Gastroesophageal sphincter (tissue), 3 donors: ENCODE results near the gene FOXF1.

Source experiments
- POLR2A ChIP-seq, 2 donors: fragments of 450-650 bp; IDR thresholded peaks; one replicate each; pipeline ENCODE4 v1.6.1; 2017; ENCODE audit warnings: antibody characterized with exemption in 2 of 2, mild to moderate bottlenecking in 2 of 2, moderate library complexity in 1 of 2
- POLR2AphosphoS5 ChIP-seq: sonication (generic); formaldehyde crosslinking; IDR thresholded peaks from one replicate; pipeline ENCODE4 v1.6.1; 2017; ENCODE audit warnings: antibody characterized with exemption
- TF ChIP-seq, protein P1 (sequence below), 4 experiments: fragments of 200-600 bp in 2 of 4; fragments of 450-650 bp in 2 of 4; sonication (generic) in 1 of 4; IDR thresholded peaks; one replicate each; pipeline ENCODE4 v1.5.1; 2017 to 2019; ENCODE audit warnings: antibody characterized with exemption in 4 of 4, mild to moderate bottlenecking in 2 of 4, moderate library complexity in 2 of 4

DNA sequence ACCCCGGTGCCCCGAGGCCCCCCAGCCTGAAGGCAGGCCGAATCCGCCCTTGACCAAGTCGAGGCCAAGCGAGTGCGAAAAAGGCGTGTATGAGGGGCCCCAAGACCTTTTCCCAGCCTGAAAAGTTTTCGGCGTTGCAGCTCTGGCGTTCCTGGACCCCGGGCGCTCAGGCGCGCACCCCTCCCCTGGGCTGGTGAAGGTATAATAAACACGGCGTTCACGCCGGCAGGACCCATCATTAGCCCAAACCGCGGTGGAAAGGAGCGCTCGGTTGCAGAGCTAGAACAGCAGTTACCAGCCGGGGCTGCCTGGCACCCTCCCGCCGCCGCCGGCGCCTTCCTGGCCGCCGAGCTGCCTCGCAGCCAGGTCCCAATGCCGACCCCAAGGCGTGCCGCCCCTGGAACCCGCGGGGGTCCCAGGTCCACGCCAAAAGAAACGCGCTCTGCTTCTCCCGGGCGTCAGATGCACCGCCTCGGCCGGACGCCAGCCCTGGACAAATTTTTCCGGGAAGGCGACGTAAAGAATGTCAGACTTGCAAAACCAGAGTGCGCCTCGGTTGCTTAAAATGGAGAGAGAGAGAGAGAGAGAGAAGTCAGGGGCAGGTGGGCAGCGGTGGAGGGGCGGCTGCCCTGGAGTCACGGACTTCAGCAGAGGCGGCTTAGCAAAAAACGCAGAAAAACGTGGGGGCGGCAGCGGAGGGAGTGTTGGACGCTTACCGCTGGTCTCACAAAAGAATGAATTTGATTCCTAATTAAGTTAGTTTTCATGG, 11.5 kb upstream of the FOXF1 start:
- TF ChIP-seq, protein P1, sequence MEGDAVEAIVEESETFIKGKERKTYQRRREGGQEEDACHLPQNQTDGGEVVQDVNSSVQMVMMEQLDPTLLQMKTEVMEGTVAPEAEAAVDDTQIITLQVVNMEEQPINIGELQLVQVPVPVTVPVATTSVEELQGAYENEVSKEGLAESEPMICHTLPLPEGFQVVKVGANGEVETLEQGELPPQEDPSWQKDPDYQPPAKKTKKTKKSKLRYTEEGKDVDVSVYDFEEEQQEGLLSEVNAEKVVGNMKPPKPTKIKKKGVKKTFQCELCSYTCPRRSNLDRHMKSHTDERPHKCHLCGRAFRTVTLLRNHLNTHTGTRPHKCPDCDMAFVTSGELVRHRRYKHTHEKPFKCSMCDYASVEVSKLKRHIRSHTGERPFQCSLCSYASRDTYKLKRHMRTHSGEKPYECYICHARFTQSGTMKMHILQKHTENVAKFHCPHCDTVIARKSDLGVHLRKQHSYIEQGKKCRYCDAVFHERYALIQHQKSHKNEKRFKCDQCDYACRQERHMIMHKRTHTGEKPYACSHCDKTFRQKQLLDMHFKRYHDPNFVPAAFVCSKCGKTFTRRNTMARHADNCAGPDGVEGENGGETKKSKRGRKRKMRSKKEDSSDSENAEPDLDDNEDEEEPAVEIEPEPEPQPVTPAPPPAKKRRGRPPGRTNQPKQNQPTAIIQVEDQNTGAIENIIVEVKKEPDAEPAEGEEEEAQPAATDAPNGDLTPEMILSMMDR (IDR thresholded peaks at IDR 0.05) = no peak
- TF ChIP-seq POLR2AphosphoS5 (peak; percentile 91), POLR2A (IDR thresholded peaks at IDR 0.05) (peak; percentile 33 to 46)
